Pancreas (tissue), 10 donors: ENCODE data around the gene ATP5F1E. TPM values are rescaled to one million over a fixed set of nuclear protein-coding genes. Genes with fewer than 3 reads are reported as not detected.

Source experiments
- ATAC-seq, 4 donors: fragments of 200-7000 bp; cut with Tn5 transposase; one replicate each; pipeline versions ENCODE4 v1.8.0 to v1.9.1; 2020; ENCODE audit warnings: mild to moderate bottlenecking in 4 of 4, moderate library complexity in 4 of 4
- DNase-seq, 6 donors: peaks; one replicate each; pipeline ENCODE4 v3.0.0-alpha.2; 2020
- FAIRE-seq: peaks from 2 replicates; lab custom pipeline; 2012; peaks lifted over from hg19 to GRCh38; lab: Jason Lieb, UNC
- H3K27ac ChIP-seq, 4 donors: fragments of 200-600 bp; sonication (generic); 1 replicate in 3 of 4; 2 replicates in 1 of 4; pipeline versions ENCODE4 v1.5.0 to v1.8.0; 2020
- H3K27me3 ChIP-seq, 4 donors: fragments of 200-600 bp; one replicate each; pipeline ENCODE4 v1.8.0; 2021
- H3K36me3 ChIP-seq, 3 donors: fragments of 200-600 bp; sonication (generic) in 1 of 3; one replicate each; pipeline versions ENCODE4 v1.5.0 to v1.8.0; 2020 to 2021
- H3K4me1 ChIP-seq, 3 donors: fragments of 200-600 bp; one replicate each; pipeline ENCODE4 v1.8.0; 2021
- H3K4me3 ChIP-seq, 4 donors: fragments of 200-600 bp; sonication (generic) in 2 of 4; one replicate each; pipeline versions ENCODE4 v1.5.0 to v1.8.0; 2020 to 2021
- H3K9me3 ChIP-seq, 4 donors: fragments of 200-600 bp; one replicate each; pipeline ENCODE4 v1.8.0; 2021
- CTCF ChIP-seq, 4 donors: fragments of 200-600 bp; sonication (generic) in 3 of 4; IDR thresholded peaks; one replicate each; pipeline versions ENCODE4 v1.5.0 to v1.8.0; 2021; ENCODE audit warnings: antibody characterized with exemption in 4 of 4
- WGBS, 2 donors: extraction: QIAGEN DNeasy Blood & Tissue Kit; methylation state at CpG; one replicate each; pipeline ENCODE4 v1.1.7; 2013; 5-methylcytosine and 5-hydroxymethylcytosine counted together
- intact Hi-C, 3 donors: fragments of 100-400 bp; cut with DNase I; formaldehyde crosslinking; loops; one replicate each; pipeline versions ENCODE4 v1.11.1 to v1.14.2; 2022
- polyA plus RNA-seq, 2 donors: library from polyadenylated mRNA; stranded (reverse); fragments of 200-250 nt; gene quantifications; one replicate each; pipeline ENCODE4 v1.2.3, GENCODE V29; 2013
- total RNA-seq, 6 donors: library from RNA; stranded (reverse); fragmentation: NEBNext Ultra II Directional in 4 of 6; extraction: Animal tissue kit (Norgen Biotek cat#: 25700) in 4 of 6; gene quantifications; one replicate each; pipeline versions ENCODE4 v1.2.1 to v1.2.4, GENCODE V29; 2021 to 2023
- donor health status: healthy with polysubstance abuse.
- donor health status: DM: no; HTN: no; CAD: no; lungs with moderate emphysema.
- donor health status: DM: no; HTN: no; CAD: no.
- donor health status: control.
- donor health status: control.
- donor health status: Bipolar disorder and iron deficiency.
- donor health status: DM: yes; HTN: yes; CAD: no.
- donor health status: DM: no; HTN: no; CAD: no.
- donor health status: DM: no; HTN: no; CAD: no.
- donor health status: DM: yes; HTN: yes; CAD: no.

The ATP5F1E gene
- total and polyA plus RNA-seq, 8 donors: 11.2 to 38.0 (median 23.8) TPM

- peaks cover 5 to 8% (median 8%) of the 10 kb centered on the region in 3 donors for H3K4me1 ChIP-seq
- peak in 2 of 6 donors; percentile 6 to 8 for DNase-seq
- FAIRE-seq: no peak
- H3K4me3 ChIP-seq: no peak overlapping the region
- H3K36me3 ChIP-seq: no peaks in the 10 kb centered on the region
- no peaks in the 10 kb centered on the region for H3K9me3 ChIP-seq
- no peaks in the 10 kb centered on the region for H3K27me3 ChIP-seq
- WGBS, 2 donors: 73 to 76% methylated on average over 8 of the region's 8 CpGs
- TF ChIP-seq CTCF (IDR thresholded peaks at IDR 0.05): no peak
- ATAC-seq: no peak
- intact Hi-C loops: no loop called here
- peak overlapping the region in 1 of 4 donors; percentile 27 for H3K27ac ChIP-seq
Observed at GRCh38 chr20:59010321-59010994, 21.7 kb downstream of the ATP5F1E start.

- Histone ChIP-seq H3K4me1 (peaks cover 5 to 12% (median 11%) of the 10 kb centered on the region in 3 donors), H3K9me3 (no peaks in the 10 kb centered on the region), H3K27me3 (no peaks in the 10 kb centered on the region), H3K36me3 (no peaks in the 10 kb centered on the region), H3K27ac (no peak overlapping the region), H3K4me3 (no peak overlapping the region)
- FAIRE-seq (no peak), ATAC-seq (no peak), DNase-seq (peak in 3 of 6 donors; percentile 4 to 26 (median 4))
- 84 to 90% methylated on average over 8 of the region's 8 CpGs for WGBS, 2 donors
- intact Hi-C loops: no loop called here
- TF ChIP-seq CTCF (IDR thresholded peaks at IDR 0.05): no peak
Observed at GRCh38 chr20:59008715-59009336, 23.3 kb downstream of the ATP5F1E start.

- intact Hi-C loops: no loop called here
- no peak for FAIRE-seq
- Histone ChIP-seq H3K36me3 (no peaks in the 10 kb centered on the region), H3K4me1 (peaks cover 5 to 12% (median 11%) of the 10 kb centered on the region in 3 donors), H3K9me3 (no peaks in the 10 kb centered on the region), H3K27me3 (no peaks in the 10 kb centered on the region), H3K27ac (peak overlapping the region in 3 of 4 donors; percentile 31 to 84 (median 74)), H3K4me3 (peak overlapping the region in 3 of 4 donors; percentile 77 to 92 (median 84))
- WGBS, 2 donors: 89 to 91% methylated on average over 24 of the region's 24 CpGs
- ATAC-seq: peak in 2 of 4 donors; percentile 5
- peak in 3 of 6 donors; percentile 33 to 62 (median 56) for DNase-seq
- TF ChIP-seq CTCF (IDR thresholded peaks at IDR 0.05): no peak
Observed at GRCh38 chr20:59007665-59008511, 24.2 kb downstream of the ATP5F1E start.

- ATAC-seq: peak; percentile 73 to 89 (median 84)
- FAIRE-seq: no peak
- H3K4me3 ChIP-seq: peak within 1 kb of the TSS; percentile 77 to 92 (median 84)
- 5 to 7% methylated on average over 61 to 82 of the region's 82 CpGs for WGBS, 2 donors
- H3K36me3 ChIP-seq: no peaks in the 10 kb centered on the region
- no peaks in the 10 kb centered on the region for H3K27me3 ChIP-seq
- H3K27ac ChIP-seq: peak within 1 kb of the TSS; percentile 31 to 84 (median 53)
- TF ChIP-seq CTCF (IDR thresholded peaks at IDR 0.05): no peak
- intact Hi-C loops: no loop called here
- H3K4me1 ChIP-seq: peaks cover 5 to 12% (median 11%) of the 10 kb centered on the region in 3 donors
- peak; percentile 41 to 84 (median 64) for DNase-seq
- no peaks in the 10 kb centered on the region for H3K9me3 ChIP-seq
Observed at GRCh38 chr20:59006864-59007664, 25.1 kb downstream of the ATP5F1E start, which contains the start of gene CTSZ. CTSZ (minus strand) TSS chr20:59007254; CDS start chr20:59007128, 126 bp downstream.
